Trophoblast cell (in vitro differentiated cells and primary cell): ENCODE results near the gene ELAVL3.
"Not testable (repeated sequence)": the region's sequence is repeated elsewhere in the genome, so short reads cannot be mapped to it uniquely, and the experiment has no call there.

ENCODE experiments used
- DNase-seq, 2 donors: peaks; one replicate each; pipeline ENCODE4 v3.0.0-alpha.2; 2016
- H2AFZ ChIP-seq: 2 replicates; pipeline ENCODE4 v1.6.1; 2013; ENCODE audit warnings: low read length, moderate library complexity, mild to moderate bottlenecking; ENCODE audit not compliant: insufficient read depth, poor library complexity
- H2AK5ac ChIP-seq: 2 replicates; pipeline ENCODE4 v1.6.1; 2013; ENCODE audit warnings: mild to moderate bottlenecking, low read length
- H2BK120ac ChIP-seq: 2 replicates; pipeline ENCODE4 v1.6.1; 2013; ENCODE audit warnings: low read length, mild to moderate bottlenecking, moderate library complexity; ENCODE audit not compliant: insufficient read depth, poor library complexity
- H2BK12ac ChIP-seq: 2 replicates; pipeline ENCODE4 v1.6.1; 2013; ENCODE audit warnings: mild to moderate bottlenecking, low read length, moderate library complexity
- H2BK5ac ChIP-seq: 2 replicates; pipeline ENCODE4 v1.6.1; 2013; ENCODE audit warnings: low read length, low read depth, moderate library complexity, mild to moderate bottlenecking; ENCODE audit not compliant: poor library complexity
- H3K14ac ChIP-seq: 2 replicates; pipeline ENCODE4 v1.6.1; 2013; ENCODE audit warnings: mild to moderate bottlenecking, low read length
- H3K18ac ChIP-seq: 2 replicates; pipeline ENCODE4 v1.6.1; 2013; ENCODE audit warnings: mild to moderate bottlenecking, low read length
- H3K23ac ChIP-seq: 2 replicates; pipeline ENCODE4 v1.6.1; 2013; ENCODE audit warnings: low read length
- H3K27ac ChIP-seq: 2 replicates; pipeline ENCODE4 v1.5.1; 2013; ENCODE audit warnings: low read depth, mild to moderate bottlenecking, inconsistent platforms, low read length, moderate library complexity
- H3K27me3 ChIP-seq: 2 replicates; pipeline ENCODE4 v1.6.1; 2013; ENCODE audit warnings: inconsistent platforms, mild to moderate bottlenecking, low read length, moderate library complexity; ENCODE audit not compliant: insufficient read depth
- H3K36me3 ChIP-seq, 2 experiments: 1 replicate in 1 of 2; 2 replicates in 1 of 2; pipeline ENCODE4 v1.6.1; 2013; ENCODE audit warnings: low read length in 2 of 2, mild to moderate bottlenecking in 2 of 2, moderate library complexity in 1 of 2; ENCODE audit not compliant: insufficient read depth in 2 of 2, control insufficient read depth in 1 of 2
- H3K4ac ChIP-seq: 2 replicates; pipeline ENCODE4 v1.6.1; 2013; ENCODE audit warnings: low read depth, mild to moderate bottlenecking, low read length, moderate library complexity
- H3K4me1 ChIP-seq, 2 experiments: 1 replicate in 1 of 2; 2 replicates in 1 of 2; pipeline ENCODE4 v1.6.1; 2013; ENCODE audit warnings: low read length in 2 of 2, mild to moderate bottlenecking in 2 of 2, moderate library complexity in 1 of 2; ENCODE audit not compliant: insufficient read depth in 2 of 2, control insufficient read depth in 1 of 2
- H3K4me2 ChIP-seq: 2 replicates; pipeline ENCODE4 v1.6.1; 2013; ENCODE audit warnings: inconsistent platforms, mild to moderate bottlenecking, low read length, moderate library complexity
- H3K4me3 ChIP-seq: 2 replicates; pipeline ENCODE4 v1.5.1; 2013; ENCODE audit warnings: mild to moderate bottlenecking, low read depth, low read length, inconsistent platforms
- H3K79me1 ChIP-seq: one replicate; pipeline ENCODE4 v1.6.1; 2013; ENCODE audit warnings: low read length
- H3K79me2 ChIP-seq: 2 replicates; pipeline ENCODE4 v1.6.1; 2013; ENCODE audit warnings: low read length, mild to moderate bottlenecking; ENCODE audit not compliant: control insufficient read depth, insufficient read depth, poor library complexity
- H3K9ac ChIP-seq: 2 replicates; pipeline ENCODE4 v1.6.1; 2013; ENCODE audit warnings: mild to moderate bottlenecking, low read length
- H3K9me3 ChIP-seq: 2 replicates; pipeline ENCODE4 v1.6.1; 2013; ENCODE audit warnings: low read depth, mild to moderate bottlenecking, control low read depth, inconsistent platforms, low read length; ENCODE audit not compliant: insufficient read depth
- H4K12ac ChIP-seq: 2 replicates; pipeline ENCODE4 v1.6.1; 2013; ENCODE audit warnings: low read depth, mild to moderate bottlenecking, low read length, moderate library complexity
- H4K8ac ChIP-seq: 2 replicates; pipeline ENCODE4 v1.6.1; 2013; ENCODE audit warnings: low read depth, mild to moderate bottlenecking, low read length, moderate library complexity
- H4K91ac ChIP-seq: one replicate; pipeline ENCODE4 v1.6.1; 2013; ENCODE audit warnings: low read depth, mild to moderate bottlenecking, low read length, moderate library complexity
- WGBS: extraction: QIAGEN DNeasy Blood & Tissue Kit; methylation state at CpG from one replicate; pipeline ENCODE4 v1.1.7; 2013; ENCODE audit warnings: missing lambda C conversion rate; ENCODE audit not compliant: insufficient read length, insufficient coverage; ENCODE audit errors: extremely low coverage; 5-methylcytosine and 5-hydroxymethylcytosine counted together

The ELAVL3 gene

GRCh38 chr19:11408591-11408990 is 72.3 kb downstream of the ELAVL3 start:
- Histone ChIP-seq H3K79me1 (no peaks in the 10 kb centered on the region), H3K79me2 (no peaks in the 10 kb centered on the region), H2AFZ (no peak overlapping the region), H3K14ac (no peak overlapping the region), H4K91ac (no peak overlapping the region), H3K9me3 (peaks cover 1% of the 10 kb centered on the region), H4K8ac (no peak overlapping the region), H3K27me3 (no peaks in the 10 kb centered on the region), H3K27ac (no peak overlapping the region), H3K9ac (no peak overlapping the region), H2AK5ac (no peak overlapping the region), H3K18ac (no peak overlapping the region), H3K4me1 (no peaks in the 10 kb centered on the region), H3K4me2 (no peak overlapping the region), H2BK5ac (no peak overlapping the region), H3K4ac (no peak overlapping the region), H3K4me3 (no peak overlapping the region), H2BK120ac (no peak overlapping the region), H2BK12ac (no peak overlapping the region), H4K12ac (no peak overlapping the region), H3K23ac (no peak overlapping the region), H3K36me3 (peaks cover 10 to 11% of the 10 kb centered on the region in 2 experiments)
- DNase-seq: no peak
- WGBS: no CpG with 5 or more reads among the region's 4 CpGs

GRCh38 chr19:11406703-11407236 is 74.1 kb downstream of the ELAVL3 start:
- no CpG with 5 or more reads among the region's 12 CpGs for WGBS
- peaks cover 16 to 22% of the 10 kb centered on the region in 2 experiments for H3K36me3 ChIP-seq

GRCh38 chr19:11405846-11406643 is 74.8 kb downstream of the ELAVL3 start:
- Histone ChIP-seq H4K91ac (no peak overlapping the region), H3K14ac (no peak overlapping the region), H3K4me1 (no peaks in the 10 kb centered on the region), H3K27me3 (no peaks in the 10 kb centered on the region), H3K4me2 (no peak overlapping the region), H2AFZ (no peak overlapping the region), H3K18ac (no peak overlapping the region), H3K23ac (no peak overlapping the region), H3K9ac (no peak overlapping the region), H3K4me3 (no peak overlapping the region), H2BK5ac (no peak overlapping the region), H3K27ac (no peak overlapping the region), H2BK12ac (no peak overlapping the region), H3K79me2 (no peaks in the 10 kb centered on the region), H4K8ac (no peak overlapping the region), H2BK120ac (no peak overlapping the region), H4K12ac (no peak overlapping the region), H2AK5ac (no peak overlapping the region), H3K36me3 (peaks cover 18 to 24% of the 10 kb centered on the region in 2 experiments), H3K4ac (no peak overlapping the region), H3K79me1 (no peaks in the 10 kb centered on the region), H3K9me3 (peaks cover 1% of the 10 kb centered on the region)
- no peak for DNase-seq
- no CpG with 5 or more reads among the region's 44 CpGs for WGBS

More at GRCh38 chr19:11406703-11407236, 74.1 kb downstream of the ELAVL3 start:
- not testable (repeated sequence) for H3K79me1 ChIP-seq, DNase-seq, H2BK120ac ChIP-seq, H3K27ac ChIP-seq, H3K4me3 ChIP-seq, H3K79me2 ChIP-seq, H3K14ac ChIP-seq, H4K12ac ChIP-seq, H3K4ac ChIP-seq, H3K27me3 ChIP-seq, H4K8ac ChIP-seq, H3K9me3 ChIP-seq, H3K4me2 ChIP-seq, H2AFZ ChIP-seq, H2BK5ac ChIP-seq, H3K4me1 ChIP-seq, H4K91ac ChIP-seq, H3K18ac ChIP-seq, H2AK5ac ChIP-seq, H3K9ac ChIP-seq, H2BK12ac ChIP-seq, H3K23ac ChIP-seq

GRCh38 chr19:11404588-11405222 is 76.1 kb downstream of the ELAVL3 start:
- H3K14ac ChIP-seq: no peak overlapping the region
- no peak overlapping the region for H3K23ac ChIP-seq
- no peak overlapping the region for H2BK12ac ChIP-seq
- no peak overlapping the region for H3K4me3 ChIP-seq
- H3K4ac ChIP-seq: no peak overlapping the region
- H2AK5ac ChIP-seq: no peak overlapping the region
- no peak overlapping the region for H2BK120ac ChIP-seq
- H3K36me3 ChIP-seq: peaks cover 25 to 28% of the 10 kb centered on the region in 2 experiments
- no peak overlapping the region for H3K18ac ChIP-seq
- no peak overlapping the region for H4K91ac ChIP-seq
- peaks cover 1% of the 10 kb centered on the region for H3K9me3 ChIP-seq
- H3K79me2 ChIP-seq: no peaks in the 10 kb centered on the region
- H3K79me1 ChIP-seq: no peaks in the 10 kb centered on the region
- no peaks in the 10 kb centered on the region for H3K4me1 ChIP-seq
- H3K9ac ChIP-seq: no peak overlapping the region
- WGBS: no CpG with 5 or more reads among the region's 9 CpGs
- no peak for DNase-seq
- no peak overlapping the region for H4K12ac ChIP-seq
- no peaks in the 10 kb centered on the region for H3K27me3 ChIP-seq
- no peak overlapping the region for H3K27ac ChIP-seq
- H3K4me2 ChIP-seq: no peak overlapping the region
- no peak overlapping the region for H4K8ac ChIP-seq
- no peak overlapping the region for H2AFZ ChIP-seq
- H2BK5ac ChIP-seq: no peak overlapping the region
